Stimulated activated CD4-positive, alpha-beta T cell treated with anti-CD3 and anti-CD28 coated beads, Interleukin-15, amount 100 ng/mL, for 48 hours (primary cell): ENCODE results near the gene CHD1L.
"Not testable (repeated sequence)": the region's sequence is repeated elsewhere in the genome, so short reads cannot be mapped to it uniquely, and the experiment has no call there.

Experiments used
- DNase-seq, 2 donors: peaks; one replicate each; pipeline ENCODE4 v3.0.0-alpha.2; 2020; ENCODE audit warnings: low read depth in 2 of 2

Gene CHD1L

GRCh38 chr1:147233903-147234302 lies 8.6 kb upstream of the CHD1L start:
- not testable (repeated sequence) for DNase-seq

- DNase-seq: no peak
These were observed 6.7 kb upstream of the CHD1L start for GRCh38 chr1:147235822-147236221.

- DNase-seq: no peak
These were observed 6.0 kb upstream of the CHD1L start for GRCh38 chr1:147236448-147236847.

GRCh38 chr1:147236959-147237791 lies 5.3 kb upstream of the CHD1L start:
- no peak for DNase-seq

DNA sequence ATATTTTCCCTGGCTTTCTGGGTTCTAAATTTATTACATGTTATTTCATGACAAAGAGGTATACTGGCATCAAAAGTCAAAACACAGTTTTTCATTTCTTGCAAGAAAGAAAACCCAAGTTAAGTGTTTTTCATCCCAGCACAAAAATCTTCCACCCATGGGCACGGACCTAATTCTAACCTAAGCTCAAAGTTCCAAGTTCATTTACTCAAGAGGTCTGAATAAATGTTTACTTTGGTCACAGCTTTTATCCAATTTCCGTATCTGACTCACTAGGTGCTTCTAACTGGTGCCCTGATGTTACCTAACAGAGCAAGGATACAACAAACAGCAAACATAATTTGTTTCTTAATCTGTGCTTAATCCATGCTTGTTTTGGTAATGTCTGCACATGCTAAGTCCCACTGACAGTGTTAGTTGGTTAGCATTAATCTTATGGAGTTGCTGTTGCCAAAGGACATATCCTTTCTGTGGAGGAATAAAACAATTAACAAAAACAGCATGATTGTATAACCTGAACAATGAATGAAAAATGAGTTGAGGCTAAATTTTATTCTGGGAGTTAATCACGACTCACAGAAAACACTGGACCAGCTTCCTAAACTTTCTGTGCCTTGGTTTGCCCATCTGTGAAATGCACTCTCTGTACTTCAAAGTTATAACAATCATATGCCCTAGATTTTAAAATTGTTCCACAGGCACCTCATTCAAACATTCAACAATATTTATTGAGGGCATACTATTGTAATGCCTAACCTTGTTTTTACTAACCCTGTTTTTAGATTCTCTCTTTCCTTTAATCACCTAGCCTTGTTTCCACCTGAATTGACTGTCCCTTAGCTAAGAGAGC lies 4.2 kb upstream of the CHD1L start:
- DNase-seq: no peak

GRCh38 chr1:147238925-147239820 lies 3.3 kb upstream of the CHD1L start:
- DNase-seq: no peak

DNA sequence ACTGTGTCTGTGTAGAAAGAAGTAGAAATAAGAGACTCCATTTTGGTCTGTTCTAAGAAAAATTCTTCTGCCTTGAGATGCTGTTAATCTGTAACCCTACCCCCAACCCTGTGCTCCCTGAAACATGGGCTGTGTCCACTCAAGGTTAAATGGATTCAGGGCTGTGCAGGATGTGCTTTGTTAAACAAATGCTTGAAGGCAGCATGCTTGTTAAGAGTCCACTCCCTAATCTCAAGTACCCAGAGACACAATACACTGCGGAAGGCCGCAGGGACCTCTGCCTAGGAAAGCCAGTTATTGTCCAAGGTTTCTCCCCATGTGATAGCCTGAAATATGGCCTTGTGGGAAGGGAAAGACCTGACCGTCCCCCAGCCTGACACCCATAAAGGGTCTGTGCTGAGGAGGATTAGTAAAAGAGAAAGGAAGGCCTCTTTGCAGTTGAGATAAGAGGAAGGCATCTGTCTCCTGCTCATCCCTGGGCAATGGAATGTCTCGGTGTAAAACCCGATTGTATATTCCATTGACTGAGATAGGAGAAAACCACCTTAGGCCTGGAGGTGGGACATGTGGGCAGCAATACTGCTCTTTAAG lies 2.3 kb upstream of the CHD1L start:
- DNase-seq: not testable (repeated sequence)

DNA sequence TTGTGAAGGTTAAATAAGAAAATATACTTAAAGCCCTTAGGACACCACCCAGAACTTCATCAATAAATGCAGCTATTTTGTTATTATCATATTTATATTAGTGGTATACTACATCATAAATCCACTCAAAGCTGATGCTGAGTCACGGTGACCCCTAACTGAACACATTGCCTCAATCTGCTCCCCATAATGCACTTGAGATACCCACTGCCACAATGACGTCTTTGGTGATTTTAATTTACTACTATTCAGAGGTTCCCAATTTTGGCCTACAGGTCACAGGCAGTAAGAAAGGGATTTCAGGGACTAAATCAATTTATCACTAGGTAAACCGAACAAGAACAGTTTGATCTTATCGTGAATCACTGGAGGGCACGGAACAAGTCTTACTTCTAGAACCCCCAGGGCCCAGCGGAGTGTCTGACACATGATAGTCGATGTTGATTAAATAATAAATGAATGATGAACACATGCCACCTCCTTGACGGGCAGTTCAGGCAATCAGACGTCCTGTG lies 493 bp upstream of the CHD1L start:
- DNase-seq: no peak

DNA sequence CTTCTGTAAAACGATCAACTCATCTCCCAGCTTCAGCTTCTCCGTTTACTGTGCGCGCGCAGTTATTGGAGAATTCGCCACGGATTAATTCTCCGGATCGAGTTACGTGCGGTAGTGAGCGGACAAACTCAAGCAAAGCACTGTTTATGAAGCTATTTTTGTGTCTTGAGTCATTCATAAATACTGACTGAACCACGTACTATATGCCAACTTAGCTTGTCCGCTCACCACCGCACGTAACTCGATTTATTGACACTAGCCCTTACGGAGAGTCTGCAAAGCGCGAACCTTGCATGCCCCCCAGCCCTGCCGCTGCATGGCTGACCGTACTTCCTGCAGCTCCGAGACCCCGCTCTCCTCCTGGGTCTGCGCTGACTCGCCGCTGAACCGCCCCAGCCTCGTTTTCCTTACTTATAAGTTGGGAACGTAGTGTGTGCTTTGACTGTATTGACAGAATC lies 773 bp downstream of the CHD1L start:
- DNase-seq: no peak

GRCh38 chr1:147243841-147244240 lies 1.4 kb downstream of the CHD1L start:
- no peak for DNase-seq

GRCh38 chr1:147245129-147245528 lies 2.6 kb downstream of the CHD1L start:
- DNase-seq: no peak

DNA sequence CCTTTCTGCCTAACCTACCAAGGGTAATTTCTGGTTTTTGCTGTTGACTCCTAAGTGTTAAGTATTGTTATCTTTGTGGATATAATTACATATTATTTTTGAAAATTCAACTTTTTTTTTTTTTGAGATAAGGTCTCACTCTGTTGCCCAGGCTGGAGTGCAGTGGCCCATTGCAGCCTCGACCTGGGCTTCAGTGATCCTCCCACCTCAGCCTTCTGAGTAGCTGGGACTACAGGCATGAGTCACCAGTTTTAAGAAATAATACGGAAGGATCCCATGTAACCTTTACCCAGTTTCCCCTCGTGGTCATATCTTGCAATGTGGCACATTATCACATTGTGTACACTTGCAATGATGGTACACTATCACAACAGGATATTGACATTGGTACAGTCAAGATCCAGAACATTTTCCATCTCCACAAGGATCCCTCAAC lies 3.1 kb downstream of the CHD1L start:
- no peak for DNase-seq

- no peak for DNase-seq
These were observed 3.7 kb downstream of the CHD1L start for GRCh38 chr1:147246044-147246690.

- DNase-seq: no peak
These were observed 4.6 kb downstream of the CHD1L start for GRCh38 chr1:147246910-147247655.

GRCh38 chr1:147247656-147248238 lies 5.3 kb downstream of the CHD1L start:
- DNase-seq: no peak

DNA sequence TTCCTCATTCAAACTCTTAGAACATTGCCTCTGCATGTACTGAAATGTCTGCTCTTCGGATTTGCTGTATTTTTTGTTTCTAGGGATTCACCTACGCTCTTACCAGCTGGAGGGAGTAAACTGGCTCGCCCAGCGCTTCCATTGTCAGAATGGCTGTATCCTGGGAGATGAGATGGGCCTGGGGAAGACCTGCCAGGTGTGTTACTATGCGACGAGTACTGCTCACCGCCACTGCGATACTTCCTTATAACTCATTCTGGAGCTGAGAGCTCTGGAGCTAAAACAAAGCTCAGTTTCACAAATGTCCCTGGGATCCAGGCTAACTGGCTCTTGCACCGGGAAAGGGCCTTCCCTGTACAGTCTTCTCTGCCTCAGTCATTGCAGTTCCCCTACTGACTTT lies 10.1 kb downstream of the CHD1L start:
- DNase-seq: no peak

DNA sequence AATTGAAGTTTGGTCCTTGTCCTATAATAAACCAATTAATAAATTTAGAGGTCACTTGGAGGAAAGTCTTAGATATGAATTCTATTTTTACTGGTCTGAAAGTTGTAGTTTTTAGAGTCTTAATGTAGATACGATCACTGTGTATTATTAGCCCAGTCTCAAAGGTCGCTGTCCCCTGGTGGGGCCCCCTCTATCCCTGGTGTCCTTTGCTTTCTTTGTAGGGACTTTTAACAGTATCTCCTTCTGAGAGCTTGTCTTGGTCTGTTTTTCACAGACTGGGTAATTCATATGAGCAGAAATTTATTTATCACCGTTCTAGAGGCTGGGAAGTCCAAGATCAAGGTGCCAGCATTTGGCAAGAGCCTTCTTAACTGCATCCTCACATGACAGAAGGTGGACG lies 18.5 kb downstream of the CHD1L start:
- no peak for DNase-seq

DNA sequence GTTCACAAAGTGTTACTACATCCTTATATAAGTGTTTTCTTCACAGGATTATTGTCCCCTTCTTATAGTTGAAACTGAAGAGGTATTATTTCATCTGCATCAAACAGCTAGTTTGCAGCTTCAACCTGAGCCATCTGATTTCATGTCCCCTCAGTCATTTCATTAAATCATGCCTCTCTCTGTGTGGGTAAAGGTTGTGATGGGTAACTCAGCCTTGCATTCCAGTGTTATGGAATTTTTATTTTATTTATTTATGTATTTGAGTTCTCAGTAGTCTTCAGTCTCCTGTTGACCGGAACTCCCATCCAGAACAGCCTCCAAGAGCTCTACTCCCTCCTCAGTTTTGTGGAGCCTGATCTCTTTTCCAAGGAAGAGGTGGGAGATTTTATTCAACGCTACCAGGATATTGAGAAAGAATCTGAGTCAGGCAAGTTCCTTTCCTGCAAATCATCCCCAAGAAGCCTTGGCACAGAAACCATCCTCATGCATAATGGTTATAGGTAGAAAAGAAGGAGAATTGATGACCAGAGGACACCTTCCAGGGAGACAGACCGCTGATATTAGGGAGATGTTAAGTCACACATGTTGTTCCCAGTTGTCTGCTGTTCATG lies 21.8 kb downstream of the CHD1L start:
- DNase-seq: no peak

DNA sequence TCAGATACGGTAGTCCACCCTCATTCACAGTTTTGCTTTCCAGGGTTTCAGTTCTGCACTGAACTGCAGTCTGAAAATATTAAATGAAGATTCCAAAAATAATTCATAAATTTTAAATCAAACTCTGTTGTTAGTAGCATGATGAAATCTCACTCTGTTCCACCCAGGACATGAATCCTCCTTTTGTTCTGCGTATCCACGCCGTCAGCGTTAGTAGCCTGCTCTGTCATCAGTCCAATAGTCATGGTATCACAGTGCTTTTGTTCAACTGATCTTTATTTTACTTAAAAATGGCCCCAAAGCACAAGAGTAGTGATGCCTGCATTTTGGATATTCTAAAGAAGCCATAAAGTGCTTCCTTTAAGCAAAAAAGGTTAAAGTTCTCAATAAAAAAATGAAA lies 23.9 kb downstream of the CHD1L start:
- DNase-seq: no peak
